NCI-H1417 treated with DMSO at 0.1 percent for 48 hours (cell line): ENCODE results near the gene ZNF774.
A peak's percentile ranks its signal among the peaks of the same experiment; 100 is the strongest.
"Not testable (repeated sequence)": the region's sequence is repeated elsewhere in the genome, so short reads cannot be mapped to it uniquely, and the experiment has no call there.

Experiments used
- DNase-seq: peaks from one replicate; lab custom pipeline; 2025; lab: John Stamatoyannopoulos, UW

ZNF774 gene

GRCh38 chr15:90389513-90389912 lies 37.4 kb downstream of the ZNF774 start:
- no peak for DNase-seq

DNA sequence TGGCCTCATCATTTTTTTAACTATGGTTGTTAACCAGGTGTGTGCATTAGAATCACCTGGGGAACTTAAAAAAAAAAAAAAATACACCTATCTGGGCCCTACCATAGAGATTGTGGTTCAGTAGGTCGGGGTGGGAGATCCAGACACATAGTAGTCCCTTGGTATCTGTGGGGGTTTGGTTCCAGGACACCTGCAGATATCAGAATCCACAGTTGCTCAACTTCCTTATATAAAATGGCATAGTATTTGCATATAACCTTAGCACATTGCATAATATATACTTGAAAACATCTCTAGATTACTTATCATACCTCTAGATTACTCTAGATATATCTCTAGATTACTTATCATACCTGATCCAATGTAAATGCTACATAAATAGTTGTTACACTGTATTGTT lies 41.0 kb downstream of the ZNF774 start:
- DNase-seq, result no peak

GRCh38 chr15:90394074-90394473 lies 42.0 kb downstream of the ZNF774 start:
- DNase-seq, result no peak

- DNase-seq, result no peak
Observed at GRCh38 chr15:90394748-90395442, 42.8 kb downstream of the ZNF774 start.

- DNase-seq, result no peak
Observed at GRCh38 chr15:90396321-90396720, 44.2 kb downstream of the ZNF774 start.

DNA sequence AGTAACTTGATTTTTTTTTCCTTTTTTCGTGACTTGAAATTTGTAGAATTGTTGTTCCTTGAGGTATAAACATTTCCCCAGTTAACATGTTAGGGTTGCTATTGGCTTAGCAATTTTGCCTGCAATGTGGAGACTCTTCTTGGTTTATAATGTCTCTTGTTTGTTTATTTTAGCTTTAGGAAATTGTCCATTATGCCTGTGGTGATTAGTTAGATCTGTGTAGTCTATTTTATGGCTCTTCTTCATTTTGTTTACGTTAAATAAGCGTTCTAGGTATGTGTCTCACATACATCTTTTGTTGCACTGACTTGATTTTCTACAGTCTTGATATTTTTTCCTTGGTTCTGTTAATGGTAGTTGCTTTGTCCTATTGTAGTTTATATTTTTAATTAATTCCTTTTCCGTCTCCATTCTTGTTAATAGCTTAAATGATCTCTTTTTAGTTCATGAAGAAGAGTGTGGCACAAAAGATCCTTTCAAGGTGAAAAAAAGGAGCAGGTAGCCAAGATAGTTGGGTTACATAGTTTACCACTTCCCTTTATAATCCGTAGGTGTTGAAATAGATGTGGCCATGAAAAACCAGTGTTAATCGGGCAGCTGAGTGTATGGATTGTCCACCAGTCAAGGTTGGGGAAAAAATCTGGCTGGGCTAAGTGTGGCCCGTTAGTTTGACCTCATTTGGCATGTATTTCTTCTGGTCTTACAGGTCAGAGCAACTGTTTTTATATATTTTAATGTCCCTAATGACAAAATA lies 48.1 kb downstream of the ZNF774 start:
- no peak for DNase-seq

GRCh38 chr15:90400759-90401314 lies 48.8 kb downstream of the ZNF774 start:
- DNase-seq, result peak; percentile 57

DNA sequence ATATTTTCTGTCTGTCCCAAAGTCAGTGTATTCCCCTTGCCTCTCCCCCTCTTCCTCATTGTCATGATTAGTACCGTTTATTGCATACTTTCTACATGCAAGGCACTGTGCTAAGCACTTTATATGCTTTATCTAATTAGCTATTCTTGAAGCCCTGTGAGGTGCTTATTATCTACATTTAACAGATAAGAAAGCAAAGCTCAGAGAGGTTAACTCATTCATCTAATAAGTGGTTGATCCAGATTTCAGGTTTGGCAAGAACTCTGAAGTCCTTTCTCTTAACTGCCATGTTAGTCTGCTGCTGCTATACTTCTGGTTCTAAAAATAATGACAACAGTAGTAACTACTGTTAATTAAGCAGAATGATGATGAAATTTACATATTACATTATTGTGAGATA lies 49.4 kb downstream of the ZNF774 start:
- DNase-seq, result no peak

DNA sequence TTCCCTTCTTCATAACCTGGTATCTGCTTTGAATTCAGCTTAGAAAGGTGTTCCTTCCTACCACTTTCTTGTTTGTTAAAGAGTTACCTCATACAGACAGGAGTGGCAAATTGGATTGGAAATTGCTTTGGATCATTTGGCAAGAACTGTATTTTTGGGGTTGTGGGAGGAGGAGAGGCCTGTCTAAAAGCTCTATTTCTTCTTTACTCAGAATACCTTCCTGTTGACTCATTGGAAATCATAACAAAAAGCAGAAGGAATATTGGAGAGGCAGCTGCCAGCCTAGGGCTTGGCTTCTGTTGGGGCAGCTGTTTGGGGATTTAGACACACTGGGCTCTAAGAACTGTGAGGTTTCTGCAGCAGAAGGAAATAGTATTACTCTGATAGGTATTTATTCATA lies 50.1 kb downstream of the ZNF774 start:
- no peak for DNase-seq

GRCh38 chr15:90402767-90403166 lies 50.7 kb downstream of the ZNF774 start:
- no peak for DNase-seq

- DNase-seq, result no peak
Observed at GRCh38 chr15:90405055-90405607, 53.0 kb downstream of the ZNF774 start.

GRCh38 chr15:90407336-90407735 lies 55.3 kb downstream of the ZNF774 start:
- DNase-seq, result no peak

DNA sequence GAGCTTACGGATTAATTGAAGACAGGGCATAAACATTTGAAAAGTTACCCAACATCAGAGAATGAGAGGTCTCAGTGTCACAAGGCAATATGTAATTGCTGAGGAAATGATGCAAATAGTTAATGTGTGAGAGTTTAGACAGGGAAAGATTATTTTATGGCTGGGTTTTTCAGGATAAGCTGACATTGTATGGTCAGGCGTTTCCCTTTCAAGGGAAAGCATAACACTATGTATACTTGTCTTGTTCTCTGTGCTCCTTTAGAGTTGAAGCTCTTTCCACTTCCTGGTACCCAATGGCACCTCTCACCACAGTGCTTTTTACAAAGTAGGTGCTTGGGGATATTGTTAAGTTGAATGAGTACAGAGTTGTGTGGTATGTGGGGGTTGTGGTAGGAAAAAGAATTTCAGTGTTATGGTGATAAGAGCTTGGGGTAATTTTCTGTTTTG lies 55.8 kb downstream of the ZNF774 start:
- DNase-seq, result no peak

DNA sequence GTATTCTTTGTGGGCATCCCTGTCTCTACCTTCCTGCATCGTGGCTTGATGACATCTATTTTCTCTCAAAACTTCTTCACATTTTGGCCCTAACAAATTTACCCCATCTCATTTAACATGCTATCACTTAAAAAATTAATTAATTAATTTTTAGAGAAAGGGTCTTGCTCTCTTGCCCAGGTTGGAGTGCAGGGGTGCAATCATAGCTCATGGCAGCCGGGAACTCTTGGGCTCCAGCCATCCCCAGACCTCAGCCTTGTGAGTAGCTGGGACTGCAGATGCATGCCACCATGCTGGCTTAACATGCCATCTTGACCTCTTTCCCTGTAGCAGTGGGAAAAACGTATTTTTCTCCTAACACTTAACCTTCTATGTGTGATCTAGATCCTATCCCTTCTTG lies 56.6 kb downstream of the ZNF774 start:
- DNase-seq, result no peak

- DNase-seq, result not testable (repeated sequence)
Observed at GRCh38 chr15:90409587-90409986, 57.5 kb downstream of the ZNF774 start.

- DNase-seq, result not testable (repeated sequence)
Observed at GRCh38 chr15:90410316-90410715, 58.2 kb downstream of the ZNF774 start.

DNA sequence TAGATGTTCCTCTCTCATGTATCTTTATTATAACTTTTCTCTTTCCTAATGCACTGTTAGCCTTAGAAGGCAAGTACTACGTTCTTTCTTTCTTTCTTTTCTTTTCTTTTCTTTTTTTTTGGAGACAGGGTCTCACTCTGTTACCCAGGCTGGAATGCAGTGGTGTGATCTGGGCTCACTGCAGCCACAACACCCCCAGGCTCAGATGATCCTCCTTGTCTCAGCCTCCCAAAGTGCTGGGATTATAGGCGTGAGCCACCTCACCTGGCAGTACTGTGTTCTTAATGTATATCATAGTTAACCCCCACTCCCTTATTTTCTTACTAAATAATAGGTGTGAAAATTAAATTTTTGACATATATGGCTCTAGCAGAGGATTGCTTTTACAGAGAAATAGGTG lies 59.1 kb downstream of the ZNF774 start:
- DNase-seq, result no peak
